ENCODE data around the gene COL18A1.

COL18A1 gene

GRCh38 chr21:45463871-45464270 is 58.9 kb downstream of the COL18A1 start:
- no peak for TF ChIP-seq CTCF (IDR thresholded peaks at IDR 0.05; ENCODE audit: insufficient read depth, missing control alignments)
- FAIRE-seq (no peak), DNase-seq (ENCODE audit: insufficient read length, low spot score) (no peak)

GRCh38 chr21:45464309-45464708 is 59.3 kb downstream of the COL18A1 start:
- FAIRE-seq (no peak), DNase-seq (ENCODE audit: insufficient read length, low spot score) (no peak)
- TF ChIP-seq CTCF (IDR thresholded peaks at IDR 0.05; ENCODE audit: insufficient read depth, missing control alignments): no peak

GRCh38 chr21:45465105-45465504 is 60.1 kb downstream of the COL18A1 start:
- FAIRE-seq (no peak), DNase-seq (ENCODE audit: insufficient read length, low spot score) (no peak)
- TF ChIP-seq CTCF (IDR thresholded peaks at IDR 0.05; ENCODE audit: insufficient read depth, missing control alignments): no peak

- DNase-seq (ENCODE audit: insufficient read length, low spot score): no peak
- FAIRE-seq: no peak
- no peak for TF ChIP-seq CTCF (IDR thresholded peaks at IDR 0.05; ENCODE audit: insufficient read depth, missing control alignments)
These were observed 60.8 kb downstream of the COL18A1 start for GRCh38 chr21:45465611-45466329.

GRCh38 chr21:45466330-45467220 is 61.6 kb downstream of the COL18A1 start:
- no peak for FAIRE-seq
- no peak for TF ChIP-seq CTCF (IDR thresholded peaks at IDR 0.05; ENCODE audit: insufficient read depth, missing control alignments)
- DNase-seq (ENCODE audit: insufficient read length, low spot score): no peak

- FAIRE-seq: no peak
- DNase-seq (ENCODE audit: insufficient read length, low spot score): no peak
- no peak for TF ChIP-seq CTCF (IDR thresholded peaks at IDR 0.05; ENCODE audit: insufficient read depth, missing control alignments)
These were observed 62.3 kb downstream of the COL18A1 start for GRCh38 chr21:45467221-45467779.

Data from D721Med (cell line).